Progenitor cell of endocrine pancreas (in vitro differentiated cells): Measurements from ENCODE around the gene HCCS. TPM values are rescaled to one million over a fixed set of nuclear protein-coding genes. Genes with fewer than 3 reads are reported as not detected.
"Not testable (repeated sequence)": the region's sequence is repeated elsewhere in the genome, so short reads cannot be mapped to it uniquely, and the experiment has no call there.

ENCODE experiments used
- DNase-seq: peaks from one replicate; pipeline ENCODE4 v3.0.0; 2021; ENCODE audit warnings: low spot score; ENCODE audit not compliant: unreplicated experiment
- H3K27ac Mint-ChIP-seq: 2 replicates; pipeline ENCODE4 v1.8.0; 2021; ENCODE audit warnings: mild to moderate bottlenecking, moderate library complexity, mixed read lengths
- H3K27me3 Mint-ChIP-seq: 2 replicates; pipeline ENCODE4 v1.8.0; 2021; ENCODE audit warnings: mixed read lengths
- H3K36me3 Mint-ChIP-seq: 2 replicates; pipeline ENCODE4 v1.8.0; 2022; ENCODE audit warnings: mixed read lengths; ENCODE audit not compliant: insufficient read depth
- H3K4me1 Mint-ChIP-seq: 2 replicates; pipeline ENCODE4 v1.8.0; 2021; ENCODE audit warnings: low read depth, mixed read lengths
- H3K4me3 Mint-ChIP-seq: 2 replicates; pipeline ENCODE4 v1.8.0; 2021; ENCODE audit warnings: low read depth, mild to moderate bottlenecking, moderate library complexity, mixed read lengths
- H3K9me3 Mint-ChIP-seq: 2 replicates; pipeline ENCODE4 v1.8.0; 2021; ENCODE audit warnings: low read depth, mixed read lengths
- total RNA-seq: library from RNA; stranded (reverse); gene quantifications from 2 replicates; pipeline ENCODE4 v1.2.1, GENCODE V29; 2021
- TF ChIP-seq, protein P1 (sequence below): fragments of 200-600 bp; sonication (generic); IDR thresholded peaks from one replicate; pipeline ENCODE4 v1.5.0; 2021; ENCODE audit warnings: antibody characterized with exemption, mild to moderate bottlenecking; ENCODE audit not compliant: unreplicated experiment

Gene HCCS
- total RNA-seq, 1 donor from 2014 or later: 20.9 TPM

DNA sequence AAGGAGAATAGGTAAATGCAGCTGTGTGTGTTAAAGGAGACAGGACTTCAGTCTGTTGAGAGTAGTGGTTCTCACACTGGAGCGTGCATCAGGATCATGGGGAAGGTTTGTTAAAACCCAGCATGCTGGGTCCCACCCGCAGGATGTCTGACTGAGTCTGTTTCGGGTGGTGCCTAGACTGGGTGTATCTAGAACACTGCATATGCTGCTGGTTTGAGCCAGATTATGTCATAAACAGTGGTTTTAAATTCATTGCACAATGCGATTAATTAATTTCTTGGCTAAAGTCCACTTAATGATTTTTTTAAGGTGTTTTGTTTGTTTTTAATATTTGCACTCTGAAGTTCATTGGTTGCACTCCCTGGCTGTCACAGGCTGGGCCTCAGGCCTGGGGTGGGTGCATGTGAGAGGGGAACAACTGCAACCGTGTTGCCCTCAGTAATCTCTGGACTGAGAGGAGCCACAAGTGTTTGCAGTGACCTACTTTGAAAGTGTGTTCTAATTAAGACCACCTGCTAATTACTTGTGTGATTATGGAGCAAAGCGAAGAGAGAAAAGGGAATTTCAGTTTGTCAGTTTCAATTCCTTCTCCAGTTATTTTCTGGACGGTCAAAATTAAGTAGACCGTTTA, 8.3 kb downstream of the HCCS start:
- peaks cover 4% of the 10 kb centered on the region for H3K9me3 Mint-ChIP-seq

DNA sequence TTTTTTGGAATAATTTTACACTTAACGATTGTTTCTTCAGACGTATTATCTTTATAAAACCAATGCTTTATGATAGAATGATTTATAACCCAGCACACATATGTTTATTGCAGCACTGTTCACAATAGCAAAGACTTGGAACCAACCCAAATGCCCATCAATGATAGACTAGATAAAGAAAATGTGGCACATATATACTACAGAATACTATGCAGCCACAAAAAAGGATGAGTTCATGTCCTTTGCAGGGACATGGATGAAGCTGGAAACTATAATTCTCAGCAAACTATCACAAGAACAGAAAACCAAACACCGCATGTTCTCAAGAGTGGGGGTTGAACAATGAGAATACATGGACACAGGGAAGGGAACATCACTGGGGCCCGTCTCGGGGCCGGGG, 12.0 kb downstream of the HCCS start:
- H3K27me3 Mint-ChIP-seq, H3K4me3 Mint-ChIP-seq, DNase-seq, H3K4me1 Mint-ChIP-seq, H3K9me3 Mint-ChIP-seq, H3K27ac Mint-ChIP-seq: not testable (repeated sequence)
- peaks cover 11% of the 10 kb centered on the region for H3K36me3 Mint-ChIP-seq

More for the DNA sequence above, 8.3 kb downstream of the HCCS start:
- DNase-seq: no peak
- H3K27ac Mint-ChIP-seq: no peak overlapping the region
- no peaks in the 10 kb centered on the region for H3K27me3 Mint-ChIP-seq
- peaks cover 11% of the 10 kb centered on the region for H3K36me3 Mint-ChIP-seq
- H3K4me1 Mint-ChIP-seq: no peaks in the 10 kb centered on the region
- TF ChIP-seq, protein P1, sequence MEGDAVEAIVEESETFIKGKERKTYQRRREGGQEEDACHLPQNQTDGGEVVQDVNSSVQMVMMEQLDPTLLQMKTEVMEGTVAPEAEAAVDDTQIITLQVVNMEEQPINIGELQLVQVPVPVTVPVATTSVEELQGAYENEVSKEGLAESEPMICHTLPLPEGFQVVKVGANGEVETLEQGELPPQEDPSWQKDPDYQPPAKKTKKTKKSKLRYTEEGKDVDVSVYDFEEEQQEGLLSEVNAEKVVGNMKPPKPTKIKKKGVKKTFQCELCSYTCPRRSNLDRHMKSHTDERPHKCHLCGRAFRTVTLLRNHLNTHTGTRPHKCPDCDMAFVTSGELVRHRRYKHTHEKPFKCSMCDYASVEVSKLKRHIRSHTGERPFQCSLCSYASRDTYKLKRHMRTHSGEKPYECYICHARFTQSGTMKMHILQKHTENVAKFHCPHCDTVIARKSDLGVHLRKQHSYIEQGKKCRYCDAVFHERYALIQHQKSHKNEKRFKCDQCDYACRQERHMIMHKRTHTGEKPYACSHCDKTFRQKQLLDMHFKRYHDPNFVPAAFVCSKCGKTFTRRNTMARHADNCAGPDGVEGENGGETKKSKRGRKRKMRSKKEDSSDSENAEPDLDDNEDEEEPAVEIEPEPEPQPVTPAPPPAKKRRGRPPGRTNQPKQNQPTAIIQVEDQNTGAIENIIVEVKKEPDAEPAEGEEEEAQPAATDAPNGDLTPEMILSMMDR: no peak
- no peak overlapping the region for H3K4me3 Mint-ChIP-seq

- no peaks in the 10 kb centered on the region for H3K27me3 Mint-ChIP-seq
- H3K4me1 Mint-ChIP-seq: no peaks in the 10 kb centered on the region
- peaks cover 11% of the 10 kb centered on the region for H3K36me3 Mint-ChIP-seq
- no peak for DNase-seq
- no peak overlapping the region for H3K27ac Mint-ChIP-seq
- no peak overlapping the region for H3K4me3 Mint-ChIP-seq
- H3K9me3 Mint-ChIP-seq: peaks cover 11% of the 10 kb centered on the region
- TF ChIP-seq, protein P1: no peak
These were observed 13.0 kb downstream of the HCCS start for GRCh38 chrX:11124112-11124511.

DNA sequence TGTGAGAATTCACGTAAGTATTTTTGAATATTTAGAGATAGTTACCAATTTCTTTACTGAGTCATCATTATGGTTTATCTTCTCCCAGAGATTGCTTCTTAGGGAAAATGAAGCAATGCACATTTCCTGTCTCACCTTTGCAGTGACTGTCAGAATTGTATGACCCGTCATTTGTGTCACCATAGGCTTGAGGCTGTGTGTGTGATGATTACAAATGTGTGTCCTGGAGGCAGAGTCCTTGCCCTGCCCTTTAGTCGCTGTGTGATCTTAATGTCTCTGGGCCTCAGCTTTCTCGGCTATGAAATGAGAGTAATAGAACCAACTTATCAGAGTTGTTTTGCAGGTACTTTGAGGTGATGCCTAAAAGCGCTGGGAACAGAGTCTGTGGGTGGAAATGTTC, 13.9 kb downstream of the HCCS start:
- Mint-ChIP-seq H3K9me3 (peaks cover 13% of the 10 kb centered on the region), H3K27me3 (no peaks in the 10 kb centered on the region), H3K27ac (no peak overlapping the region), H3K4me3 (no peak overlapping the region), H3K4me1 (no peaks in the 10 kb centered on the region), H3K36me3 (peaks cover 11% of the 10 kb centered on the region)
- no peak for DNase-seq
- TF ChIP-seq, protein P1: no peak

GRCh38 chrX:11129534-11130105, 18.5 kb downstream of the HCCS start:
- no peak for DNase-seq
- H3K4me3 Mint-ChIP-seq: no peak overlapping the region

More at GRCh38 chrX:11129534-11130105, 18.5 kb downstream of the HCCS start:
- Mint-ChIP-seq H3K9me3 (peaks cover 20% of the 10 kb centered on the region), H3K4me1 (no peaks in the 10 kb centered on the region), H3K27ac (no peak overlapping the region), H3K27me3 (no peaks in the 10 kb centered on the region), H3K36me3 (peaks cover 1% of the 10 kb centered on the region)
- TF ChIP-seq, protein P1: no peak
